HG03097 (cell line): Measurements from ENCODE around the gene ZNF467.

Source experiments
- ATAC-seq: cut with Tn5 transposase; IDR thresholded peaks from one replicate; pipeline ENCODE4 v1.9.1; 2021; ENCODE audit not compliant: unreplicated experiment, low FRiP score

The ZNF467 gene

GRCh38 chr7:149773446-149774236 lies at the start of gene ZNF467:
Gene ZNF467, minus strand, starts transcription at chr7:149773588. Its CDS starts 2,556 bp downstream, at chr7:149771032.
- no peak for ATAC-seq

GRCh38 chr7:149822353-149822943 lies 49.1 kb upstream of the ZNF467 start:
- ATAC-seq, result no peak

- no peak for ATAC-seq
These were observed 48.1 kb upstream of the ZNF467 start for GRCh38 chr7:149821191-149822148.

- no peak for ATAC-seq
These were observed 47.3 kb upstream of the ZNF467 start for GRCh38 chr7:149820622-149821190.

- no peak for ATAC-seq
These were observed 46.6 kb upstream of the ZNF467 start for GRCh38 chr7:149819961-149820340.

GRCh38 chr7:149819141-149819960 lies 46.0 kb upstream of the ZNF467 start:
- no peak for ATAC-seq

- no peak for ATAC-seq
These were observed 45.1 kb upstream of the ZNF467 start for GRCh38 chr7:149818536-149818840.

GRCh38 chr7:149817836-149818535 lies 44.6 kb upstream of the ZNF467 start:
- no peak for ATAC-seq

GRCh38 chr7:149817301-149817771 lies 43.9 kb upstream of the ZNF467 start:
- no peak for ATAC-seq

- ATAC-seq, result no peak
These were observed 43.4 kb upstream of the ZNF467 start for GRCh38 chr7:149816794-149817193.

GRCh38 chr7:149816267-149816751 lies 42.9 kb upstream of the ZNF467 start:
- ATAC-seq, result no peak

- no peak for ATAC-seq
These were observed 42.4 kb upstream of the ZNF467 start for GRCh38 chr7:149815661-149816266.

- no peak for ATAC-seq
These were observed 41.7 kb upstream of the ZNF467 start for GRCh38 chr7:149815121-149815520.

- no peak for ATAC-seq
These were observed 41.1 kb upstream of the ZNF467 start for GRCh38 chr7:149814494-149814893.

GRCh38 chr7:149813254-149814035 lies 40.1 kb upstream of the ZNF467 start:
- no peak for ATAC-seq

- no peak for ATAC-seq
These were observed 38.6 kb upstream of the ZNF467 start for GRCh38 chr7:149811831-149812490.

GRCh38 chr7:149811221-149811620 lies 37.8 kb upstream of the ZNF467 start:
- no peak for ATAC-seq

GRCh38 chr7:149809215-149809614 lies 35.8 kb upstream of the ZNF467 start:
- no peak for ATAC-seq
